Measurements from ENCODE around the gene BCR. TPM values are rescaled to one million over a fixed set of nuclear protein-coding genes. Genes with fewer than 3 reads are reported as not detected.

BCR gene
- total and polyA plus RNA-seq, 2 donors (not counting 1 experiment from before 2014, with no cell fraction given) = 15.7 to 66.6 TPM

DNA sequence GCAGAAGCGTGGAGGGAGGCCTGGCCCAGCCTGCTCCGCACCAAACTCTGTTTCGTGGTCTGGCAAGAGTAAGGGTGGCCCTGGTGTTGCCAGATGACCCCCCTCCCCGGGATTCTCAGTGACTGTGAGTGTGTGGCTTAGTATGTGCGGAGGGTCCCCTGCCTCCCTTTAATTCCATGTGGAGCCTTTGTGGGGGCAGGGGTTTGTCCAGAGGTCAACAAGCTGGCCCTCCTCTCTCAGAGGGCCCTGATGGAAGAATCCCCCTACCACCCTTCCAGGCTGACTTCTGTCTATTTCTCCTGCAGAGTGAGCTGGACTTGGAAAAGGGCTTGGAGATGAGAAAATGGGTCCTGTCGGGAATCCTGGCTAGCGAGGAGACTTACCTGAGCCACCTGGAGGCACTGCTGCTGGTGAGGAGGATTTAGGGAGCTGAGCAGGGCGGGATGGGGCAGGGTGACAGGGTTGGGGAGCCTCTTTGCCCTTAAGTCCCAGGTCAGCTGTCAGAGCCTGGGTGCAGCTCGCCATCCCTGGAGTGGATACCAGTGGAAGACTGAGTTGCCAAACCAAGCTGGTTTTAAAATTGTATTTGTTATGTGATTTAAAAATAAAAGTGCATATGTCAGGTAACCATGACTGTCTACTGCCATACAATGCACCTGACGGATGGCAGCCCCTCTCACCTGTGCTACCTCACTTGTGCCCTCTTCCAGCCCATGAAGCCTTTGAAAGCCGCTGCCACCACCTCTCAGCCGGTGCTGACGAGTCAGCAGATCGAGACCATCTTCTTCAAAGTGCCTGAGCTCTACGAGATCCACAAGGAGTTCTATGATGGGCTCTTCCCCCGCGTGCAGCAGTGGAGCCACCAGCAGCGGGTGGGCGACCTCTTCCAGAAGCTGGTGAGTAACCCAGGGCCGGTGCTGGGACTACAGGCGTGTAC lies 80.6 kb downstream of the BCR start:
- TF ChIP-seq, protein P1, sequence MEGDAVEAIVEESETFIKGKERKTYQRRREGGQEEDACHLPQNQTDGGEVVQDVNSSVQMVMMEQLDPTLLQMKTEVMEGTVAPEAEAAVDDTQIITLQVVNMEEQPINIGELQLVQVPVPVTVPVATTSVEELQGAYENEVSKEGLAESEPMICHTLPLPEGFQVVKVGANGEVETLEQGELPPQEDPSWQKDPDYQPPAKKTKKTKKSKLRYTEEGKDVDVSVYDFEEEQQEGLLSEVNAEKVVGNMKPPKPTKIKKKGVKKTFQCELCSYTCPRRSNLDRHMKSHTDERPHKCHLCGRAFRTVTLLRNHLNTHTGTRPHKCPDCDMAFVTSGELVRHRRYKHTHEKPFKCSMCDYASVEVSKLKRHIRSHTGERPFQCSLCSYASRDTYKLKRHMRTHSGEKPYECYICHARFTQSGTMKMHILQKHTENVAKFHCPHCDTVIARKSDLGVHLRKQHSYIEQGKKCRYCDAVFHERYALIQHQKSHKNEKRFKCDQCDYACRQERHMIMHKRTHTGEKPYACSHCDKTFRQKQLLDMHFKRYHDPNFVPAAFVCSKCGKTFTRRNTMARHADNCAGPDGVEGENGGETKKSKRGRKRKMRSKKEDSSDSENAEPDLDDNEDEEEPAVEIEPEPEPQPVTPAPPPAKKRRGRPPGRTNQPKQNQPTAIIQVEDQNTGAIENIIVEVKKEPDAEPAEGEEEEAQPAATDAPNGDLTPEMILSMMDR (conservative IDR thresholded peaks at IDR 0.05 in 1 of 2, IDR thresholded peaks at IDR 0.05 in 1 of 2; ENCODE audit: low read depth in 1 of 2, low read length in 2 of 2) = no peak
- no peak for TF ChIP-seq EZH2 (IDR thresholded peaks at IDR 0.05; ENCODE audit: low read length, missing control alignments)
- Histone ChIP-seq H3K9me3 (ENCODE audit: control insufficient read depth, insufficient read depth, low read depth, low read length) (no peaks in the 10 kb centered on the region), H3K27ac (ENCODE audit: insufficient read depth, low read length) (no peak overlapping the region), H3K36me3 (ENCODE audit: control insufficient read depth, insufficient read depth, low read length) (peaks cover 7% of the 10 kb centered on the region), H3K79me2 (ENCODE audit: control insufficient read depth, insufficient read depth, low read length) (no peaks in the 10 kb centered on the region), H2AFZ (ENCODE audit: low read length) (no peak overlapping the region), H3K27me3 (ENCODE audit: control insufficient read depth, insufficient read depth, low read length) (no peaks in the 10 kb centered on the region), H3K4me1 (ENCODE audit: control insufficient read depth, extremely low read depth, insufficient read depth, low read length) (peaks cover 11% of the 10 kb centered on the region), H3K4me2 (ENCODE audit: extremely low read depth, insufficient read depth, low read length) (no peak overlapping the region), H3K4me3 (replicated peaks in 1 of 4; ENCODE audit: control extremely low read depth in 1 of 4, insufficient read depth in 1 of 4, low read depth in 3 of 4, low read length in 4 of 4) (no peak overlapping the region), H3K9ac (ENCODE audit: insufficient read depth, low read length) (no peak overlapping the region), H4K20me1 (ENCODE audit: control insufficient read depth, extremely low read depth, insufficient read depth, low read length) (no peaks in the 10 kb centered on the region)
- DNase-seq (ENCODE audit: low read depth in 2 of 2) = no peak

DNA sequence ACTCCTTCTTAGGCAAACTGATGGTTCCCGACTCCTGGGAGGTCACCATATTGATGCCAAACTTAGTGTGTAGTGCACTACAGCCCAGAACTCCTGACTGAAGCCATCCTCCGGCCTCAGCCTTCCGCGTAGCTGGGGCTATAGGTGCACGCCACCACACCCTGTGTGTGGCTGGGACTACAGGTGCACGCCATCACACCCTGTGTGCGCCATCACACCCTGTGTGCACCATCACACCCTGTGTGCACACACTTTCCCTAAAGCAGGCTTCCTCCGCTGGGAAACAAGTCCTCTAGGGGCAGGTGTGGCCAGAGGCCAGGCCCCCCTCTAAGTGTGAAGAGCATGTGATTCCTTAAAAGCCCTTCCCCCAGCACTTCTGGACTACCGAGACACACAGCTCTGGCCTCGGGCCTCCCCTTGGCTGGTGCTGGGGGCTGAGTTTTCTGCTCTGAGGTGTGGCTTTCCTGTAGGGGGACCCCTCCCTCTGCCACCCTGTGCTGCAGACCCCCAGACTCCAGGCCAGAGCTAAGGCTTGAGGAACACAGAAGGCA lies 81.7 kb downstream of the BCR start:
- Histone ChIP-seq H3K4me2 (ENCODE audit: extremely low read depth, insufficient read depth, low read length) (no peak overlapping the region), H3K79me2 (ENCODE audit: control insufficient read depth, insufficient read depth, low read length) (no peaks in the 10 kb centered on the region), H3K27me3 (ENCODE audit: control insufficient read depth, insufficient read depth, low read length) (no peaks in the 10 kb centered on the region), H3K27ac (ENCODE audit: insufficient read depth, low read length) (no peak overlapping the region), H3K4me3 (replicated peaks in 1 of 4; ENCODE audit: control extremely low read depth in 1 of 4, insufficient read depth in 1 of 4, low read depth in 3 of 4, low read length in 4 of 4) (no peak overlapping the region), H3K36me3 (ENCODE audit: control insufficient read depth, insufficient read depth, low read length) (peaks cover 8% of the 10 kb centered on the region), H4K20me1 (ENCODE audit: control insufficient read depth, extremely low read depth, insufficient read depth, low read length) (no peaks in the 10 kb centered on the region), H3K4me1 (ENCODE audit: control insufficient read depth, extremely low read depth, insufficient read depth, low read length) (peaks cover 5% of the 10 kb centered on the region), H3K9ac (ENCODE audit: insufficient read depth, low read length) (no peak overlapping the region), H2AFZ (ENCODE audit: low read length) (no peak overlapping the region), H3K9me3 (ENCODE audit: control insufficient read depth, insufficient read depth, low read depth, low read length) (no peaks in the 10 kb centered on the region)
- TF ChIP-seq EZH2 (IDR thresholded peaks at IDR 0.05; ENCODE audit: low read length, missing control alignments) = no peak
- TF ChIP-seq, protein P1 (conservative IDR thresholded peaks at IDR 0.05 in 1 of 2, IDR thresholded peaks at IDR 0.05 in 1 of 2; ENCODE audit: low read depth in 1 of 2, low read length in 2 of 2) = no peak
- no peak for DNase-seq (ENCODE audit: low read depth in 2 of 2)

DNA sequence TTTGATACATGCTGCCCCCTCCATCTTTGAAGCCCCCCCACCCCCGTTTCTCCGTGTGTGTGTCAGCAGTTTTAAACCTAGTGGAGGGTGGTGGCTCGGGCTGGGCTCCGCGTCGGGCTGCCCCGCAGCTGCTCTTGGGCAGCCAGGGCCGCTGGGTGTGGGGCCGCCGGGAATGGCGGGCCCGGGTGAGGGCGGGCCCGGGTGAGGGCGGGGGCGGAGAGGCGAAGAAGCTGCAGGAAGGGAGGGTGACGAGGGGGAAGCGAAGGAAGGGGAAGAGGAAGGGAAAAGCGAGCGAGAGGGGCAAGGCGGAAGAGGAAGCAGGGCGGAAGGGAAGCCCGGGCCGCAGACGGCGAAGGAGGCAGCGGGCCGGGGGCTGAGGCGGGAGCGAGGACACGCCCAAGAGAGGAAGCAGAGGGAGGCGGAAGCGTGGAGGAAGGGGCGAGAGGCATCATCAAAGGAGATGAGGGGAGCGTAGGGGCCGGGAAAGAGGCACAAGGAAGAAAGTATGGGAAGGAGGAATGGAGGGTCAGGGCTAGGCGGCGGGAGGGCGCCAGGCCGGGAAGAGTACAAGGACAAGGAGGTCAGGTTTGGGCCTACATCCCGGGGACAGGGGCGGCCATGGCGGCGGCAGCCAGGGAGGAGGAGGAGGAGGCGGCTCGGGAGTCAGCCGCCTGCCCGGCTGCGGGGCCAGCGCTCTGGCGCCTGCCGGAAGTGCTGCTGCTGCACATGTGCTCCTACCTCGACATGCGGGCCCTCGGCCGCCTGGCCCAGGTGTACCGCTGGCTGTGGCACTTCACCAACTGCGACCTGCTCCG lies 82.4 kb downstream of the BCR start:
- no peaks in the 10 kb centered on the region for H4K20me1 ChIP-seq (ENCODE audit: control insufficient read depth, extremely low read depth, insufficient read depth, low read length)
- H3K36me3 ChIP-seq (ENCODE audit: control insufficient read depth, insufficient read depth, low read length) = peaks cover 10% of the 10 kb centered on the region
- H3K4me3 ChIP-seq (replicated peaks in 1 of 4; ENCODE audit: control extremely low read depth in 1 of 4, insufficient read depth in 1 of 4, low read depth in 3 of 4, low read length in 4 of 4) = no peak overlapping the region
- no peak for TF ChIP-seq EZH2 (IDR thresholded peaks at IDR 0.05; ENCODE audit: low read length, missing control alignments)
- TF ChIP-seq, protein P1 (conservative IDR thresholded peaks at IDR 0.05 in 1 of 2, IDR thresholded peaks at IDR 0.05 in 1 of 2; ENCODE audit: low read depth in 1 of 2, low read length in 2 of 2) = no peak
- H3K9ac ChIP-seq (ENCODE audit: insufficient read depth, low read length) = no peak overlapping the region
- no peak for DNase-seq (ENCODE audit: low read depth in 2 of 2)
- no peak overlapping the region for H3K4me2 ChIP-seq (ENCODE audit: extremely low read depth, insufficient read depth, low read length)
- no peaks in the 10 kb centered on the region for H3K79me2 ChIP-seq (ENCODE audit: control insufficient read depth, insufficient read depth, low read length)
- no peaks in the 10 kb centered on the region for H3K4me1 ChIP-seq (ENCODE audit: control insufficient read depth, extremely low read depth, insufficient read depth, low read length)
- no peaks in the 10 kb centered on the region for H3K27me3 ChIP-seq (ENCODE audit: control insufficient read depth, insufficient read depth, low read length)
- H3K9me3 ChIP-seq (ENCODE audit: control insufficient read depth, insufficient read depth, low read depth, low read length) = no peaks in the 10 kb centered on the region
- H2AFZ ChIP-seq (ENCODE audit: low read length) = no peak overlapping the region
- no peak overlapping the region for H3K27ac ChIP-seq (ENCODE audit: insufficient read depth, low read length)
